ENCODE results near the gene KCTD1. TPM values are rescaled to one million over a fixed set of nuclear protein-coding genes. Genes with fewer than 3 reads are reported as not detected.

Gene KCTD1
- total and polyA plus RNA-seq, 9 donors: 10.7 to 31.1 (median 22.5) TPM

- no peaks in the 10 kb centered on the region for H3K36me3 ChIP-seq
- no peaks in the 10 kb centered on the region for H3K27me3 ChIP-seq
- no peaks in the 10 kb centered on the region for H3K9me3 ChIP-seq
- peak overlapping the region in 1 of 2 donors; percentile 71 for H3K27ac ChIP-seq
- WGBS, 3 donors: 70 to 72% (median 72%) methylated on average over 69 of the region's 69 CpGs
- H3K4me3 ChIP-seq: peak overlapping the region; percentile 54
- peak; percentile 20 to 47 (median 39) for DNase-seq
- intact Hi-C loops (cut with DNase I): loop anchor here in 2 of 4 donors (10.0 kb wide), 2 partner anchors 72 to 108 kb away; no protein-coding TSS in a partner anchor
- H3K4me1 ChIP-seq (ENCODE audit: insufficient read depth): peaks cover 18% of the 10 kb centered on the region
- TF ChIP-seq EP300 (IDR thresholded peaks at IDR 0.05): no peak
- TF ChIP-seq POLR2A (IDR thresholded peaks at IDR 0.05): no peak
- TF ChIP-seq CTCF (IDR thresholded peaks at IDR 0.05): no peak
These were observed 1.3 kb downstream of the KCTD1 start for GRCh38 chr18:26546875-26547645.

- intact Hi-C loops (cut with DNase I): loop anchor here in 2 of 4 donors (10.0 kb wide), 2 partner anchors 72 to 108 kb away; no protein-coding TSS in a partner anchor
- no peak overlapping the region for H3K4me3 ChIP-seq
These were observed 2.0 kb downstream of the KCTD1 start for GRCh38 chr18:26546170-26546874.

GRCh38 chr18:26545335-26546123, 2.8 kb downstream of the KCTD1 start:
- intact Hi-C loops (cut with DNase I): loop anchor here in 2 of 4 donors (10.0 kb wide), 2 partner anchors 71 to 109 kb away; no protein-coding TSS in a partner anchor
- Histone ChIP-seq H3K4me1 (ENCODE audit: insufficient read depth) (peaks cover 11% of the 10 kb centered on the region), H3K9me3 (no peaks in the 10 kb centered on the region), H3K4me3 (no peak overlapping the region), H3K36me3 (no peaks in the 10 kb centered on the region), H3K27me3 (no peaks in the 10 kb centered on the region), H3K27ac (no peak overlapping the region)
- 28 to 41% (median 30%) methylated on average over 7 of the region's 7 CpGs for WGBS, 3 donors
- TF ChIP-seq EP300 (IDR thresholded peaks at IDR 0.05) (no peak), POLR2A (IDR thresholded peaks at IDR 0.05) (no peak), CTCF (IDR thresholded peaks at IDR 0.05) (no peak)
- no peak for DNase-seq

More at GRCh38 chr18:26546170-26546874, 2.0 kb downstream of the KCTD1 start:
- DNase-seq: no peak
- no peak overlapping the region for H3K27ac ChIP-seq
- TF ChIP-seq CTCF (IDR thresholded peaks at IDR 0.05) (no peak), POLR2A (IDR thresholded peaks at IDR 0.05) (no peak)
- WGBS, 3 donors: 88 to 89% (median 89%) methylated on average over 16 of the region's 16 CpGs
- no peaks in the 10 kb centered on the region for H3K9me3 ChIP-seq
- peaks cover 17% of the 10 kb centered on the region for H3K4me1 ChIP-seq (ENCODE audit: insufficient read depth)
- H3K27me3 ChIP-seq: no peaks in the 10 kb centered on the region
- H3K36me3 ChIP-seq: no peaks in the 10 kb centered on the region

DNA sequence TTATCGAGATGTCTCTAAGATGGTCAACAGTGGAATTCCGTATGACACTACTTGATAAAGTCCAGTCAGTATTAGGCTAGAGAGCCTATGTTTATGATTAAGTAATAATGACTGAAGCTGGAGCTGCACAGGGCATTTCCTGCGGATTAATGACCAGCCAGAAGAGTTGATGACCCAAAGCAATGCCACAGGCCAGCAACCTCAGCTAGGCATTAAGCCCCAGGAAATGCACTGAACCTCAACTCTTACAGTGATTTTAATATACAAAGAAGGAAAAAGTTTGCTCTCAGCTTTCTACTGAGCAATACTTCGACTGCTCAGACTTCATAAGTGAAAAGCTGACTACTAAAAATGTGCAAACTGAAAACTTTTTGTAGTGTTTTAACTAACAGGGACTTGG, 3.9 kb downstream of the KCTD1 start:
- WGBS, 3 donors: 73 to 81% (median 76%) methylated on average over 4 of the region's 4 CpGs
- H3K27me3 ChIP-seq: no peaks in the 10 kb centered on the region
- H3K36me3 ChIP-seq: no peaks in the 10 kb centered on the region
- intact Hi-C loops (cut with DNase I): loop anchor here in 2 of 4 donors (10.0 kb wide), 2 partner anchors 70 to 110 kb away; no protein-coding TSS in a partner anchor
- no peak overlapping the region for H3K4me3 ChIP-seq
- H3K9me3 ChIP-seq: no peaks in the 10 kb centered on the region
- H3K4me1 ChIP-seq (ENCODE audit: insufficient read depth): peaks cover 8% of the 10 kb centered on the region
- H3K27ac ChIP-seq: no peak overlapping the region
- TF ChIP-seq CTCF (IDR thresholded peaks at IDR 0.05) (no peak), EP300 (IDR thresholded peaks at IDR 0.05) (no peak), POLR2A (IDR thresholded peaks at IDR 0.05) (no peak)
- no peak for DNase-seq

Measured in ovary (tissue), 9 donors.